Neural cell (in vitro differentiated cells): ENCODE measurements around the gene TSSK6. TPM values are rescaled to one million over a fixed set of nuclear protein-coding genes. Genes with fewer than 3 reads are reported as not detected.

Source experiments
- H2AFZ ChIP-seq: fragments of 200-600, 300-800 bp; sonication (generic), shearing (Covaris generic); 2 replicates; pipeline ENCODE4 v1.6.0; 2014; ENCODE audit warnings: low read depth, mild to moderate bottlenecking, antibody characterized with exemption, low read length, moderate library complexity
- H3F3A ChIP-seq: fragments of 200-600 bp; shearing (Covaris generic); 2 replicates; pipeline ENCODE4 v1.6.1; 2016; ENCODE audit warnings: mild to moderate bottlenecking, moderate library complexity, mixed read lengths, antibody characterized with exemption, low read length; ENCODE audit not compliant: insufficient read depth, poor library complexity, severe bottlenecking
- H3K27ac ChIP-seq: fragments of 200-600, 300-800 bp; sonication (generic), shearing (Covaris generic); 2 replicates; pipeline ENCODE4 v1.5.1; 2014; ENCODE audit warnings: mild to moderate bottlenecking, low read length, moderate library complexity
- H3K27me3 ChIP-seq: fragments of 300-800, 200-600 bp; sonication (generic), shearing (Covaris generic); 2 replicates; pipeline ENCODE4 v1.6.0; 2014; ENCODE audit warnings: mild to moderate bottlenecking, low read depth, low read length, moderate library complexity; ENCODE audit not compliant: insufficient read depth
- H3K36me3 ChIP-seq: fragments of 300-800, 200-600 bp; sonication (generic), shearing (Covaris generic); 2 replicates; pipeline ENCODE4 v1.5.1; 2014; ENCODE audit warnings: mild to moderate bottlenecking, antibody characterized with exemption, low read length, moderate library complexity; ENCODE audit not compliant: insufficient read depth
- H3K4me2 ChIP-seq: fragments of 300-800, 200-600 bp; sonication (generic), shearing (Covaris generic); 2 replicates; pipeline ENCODE4 v1.6.0; 2014; ENCODE audit warnings: mild to moderate bottlenecking, low read length
- H3K4me3 ChIP-seq: fragments of 300-800, 200-600 bp; sonication (generic), shearing (Covaris generic); 2 replicates; pipeline ENCODE4 v1.5.1; 2014; ENCODE audit warnings: mild to moderate bottlenecking, low read length, moderate library complexity
- H3K79me2 ChIP-seq: fragments of 200-600 bp; shearing (Covaris generic); replicated peaks from 2 replicates; pipeline ENCODE4 v1.6.0; 2014; ENCODE audit warnings: mild to moderate bottlenecking, low read length, moderate library complexity; ENCODE audit not compliant: insufficient read depth
- H3K9ac ChIP-seq: fragments of 300-800, 200-600 bp; sonication (generic), shearing (Covaris generic); 2 replicates; pipeline ENCODE4 v1.6.1; 2016; ENCODE audit warnings: mild to moderate bottlenecking, low read length, mixed read lengths
- H3K9me2 ChIP-seq: fragments of 200-600 bp; shearing (Covaris generic); 2 replicates; pipeline ENCODE4 v1.6.1; 2016; ENCODE audit warnings: mild to moderate bottlenecking, low read length, mixed read lengths; ENCODE audit not compliant: insufficient read depth
- H3K9me3 ChIP-seq: fragments of 200-600, 300-800 bp; sonication (generic), shearing (Covaris generic); 2 replicates; pipeline ENCODE4 v1.6.1; 2016; ENCODE audit warnings: mild to moderate bottlenecking, mixed run types, low read length, moderate library complexity, mixed read lengths
- H4K20me1 ChIP-seq: fragments of 200-600 bp; shearing (Covaris generic); 2 replicates; pipeline ENCODE4 v1.6.1; 2016; ENCODE audit warnings: mild to moderate bottlenecking, mixed run types; ENCODE audit not compliant: insufficient read depth
- CTCF ChIP-seq: fragments of 450-650 bp; IDR thresholded peaks from 2 replicates; pipeline ENCODE4 v1.5.1; 2014; ENCODE audit warnings: antibody characterized with exemption, mild to moderate bottlenecking, moderate library complexity; ENCODE audit not compliant: poor library complexity, severe bottlenecking
- EP300 ChIP-seq: fragments of 450-650 bp; conservative IDR thresholded peaks from 2 replicates; pipeline ENCODE4 v1.6.1; 2014; ENCODE audit warnings: antibody characterized with exemption, mild to moderate bottlenecking, moderate library complexity; ENCODE audit not compliant: poor library complexity, severe bottlenecking
- EZH2 ChIP-seq: fragments of 200-600, 300-800 bp; shearing (Covaris generic), sonication (generic); IDR thresholded peaks from 2 replicates; pipeline ENCODE4 v1.6.1; 2014; ENCODE audit warnings: antibody characterized with exemption, low read length, borderline replicate concordance, mild to moderate bottlenecking; ENCODE audit not compliant: insufficient read depth, poor library complexity, severe bottlenecking
- MXI1 ChIP-seq: fragments of 450-650 bp; conservative IDR thresholded peaks from 2 replicates; pipeline ENCODE4 v1.6.1; 2014; ENCODE audit warnings: antibody characterized with exemption, mild to moderate bottlenecking; ENCODE audit not compliant: poor library complexity, severe bottlenecking
- POLR2AphosphoS5 ChIP-seq: IDR thresholded peaks from 2 replicates; pipeline ENCODE4 v1.6.1; 2012
- RAD21 ChIP-seq: fragments of 450-650 bp; conservative IDR thresholded peaks from 2 replicates; pipeline ENCODE4 v1.6.1; 2014; ENCODE audit warnings: antibody characterized with exemption, mild to moderate bottlenecking, moderate library complexity
- REST ChIP-seq: IDR thresholded peaks from 2 replicates; pipeline ENCODE4 v1.6.1; 2012; ENCODE audit warnings: borderline replicate concordance
- SMC3 ChIP-seq: fragments of 450-650 bp; conservative IDR thresholded peaks from 2 replicates; pipeline ENCODE4 v1.6.1; 2014; ENCODE audit warnings: antibody characterized with exemption, mild to moderate bottlenecking, moderate library complexity; ENCODE audit not compliant: poor library complexity
- TAF1 ChIP-seq: IDR thresholded peaks from 2 replicates; pipeline ENCODE4 v1.6.1; 2012; ENCODE audit warnings: low read depth
- polyA plus RNA-seq: library from polyadenylated mRNA; depleted of rRNA; stranded (reverse); fragments of >200 nt; gene quantifications from 2 replicates; pipeline ENCODE4 v1.2.3, GENCODE V29; 2014

The TSSK6 gene
- polyA plus RNA-seq, 1 donor from 2014 or later: 5.3 TPM

- no peak for TF ChIP-seq SMC3
- TF ChIP-seq TAF1: no peak
- TF ChIP-seq CTCF: no peak
- no peak for TF ChIP-seq MXI1
- no peak for TF ChIP-seq EZH2
- TF ChIP-seq EP300: no peak
- TF ChIP-seq RAD21: no peak
- TF ChIP-seq REST: no peak
- TF ChIP-seq POLR2AphosphoS5: no peak
- Histone ChIP-seq H3K79me2 (peaks cover 13% of the 10 kb centered on the region), H3K27me3 (no peaks in the 10 kb centered on the region), H3F3A (no peaks in the 10 kb centered on the region), H4K20me1 (no peaks in the 10 kb centered on the region), H3K36me3 (no peaks in the 10 kb centered on the region), H3K4me3 (no peak overlapping the region), H3K4me2 (no peak overlapping the region), H3K9me2 (no peaks in the 10 kb centered on the region), H3K9me3 (no peaks in the 10 kb centered on the region), H3K9ac (no peak overlapping the region), H2AFZ (no peak overlapping the region), H3K27ac (no peak overlapping the region)
Measured at GRCh38 chr19:19523177-19523576, 7.8 kb upstream of the TSSK6 start.

- no peaks in the 10 kb centered on the region for H3K9me2 ChIP-seq
- H3K9me3 ChIP-seq: no peaks in the 10 kb centered on the region
- no peaks in the 10 kb centered on the region for H3F3A ChIP-seq
- no peak overlapping the region for H3K27ac ChIP-seq
- no peak overlapping the region for H2AFZ ChIP-seq
- no peak overlapping the region for H3K4me3 ChIP-seq
- TF ChIP-seq MXI1 (no peak), TAF1 (no peak), EP300 (no peak), RAD21 (no peak), EZH2 (no peak), CTCF (no peak)
- H3K27me3 ChIP-seq: no peaks in the 10 kb centered on the region
- no peak overlapping the region for H3K4me2 ChIP-seq
- no peaks in the 10 kb centered on the region for H4K20me1 ChIP-seq
- no peaks in the 10 kb centered on the region for H3K36me3 ChIP-seq
- no peak overlapping the region for H3K9ac ChIP-seq
- H3K79me2 ChIP-seq: peaks cover 34% of the 10 kb centered on the region
Measured at GRCh38 chr19:19520989-19521388, 5.6 kb upstream of the TSSK6 start.
